Stimulated activated CD4-positive, alpha-beta T cell treated with anti-CD3 and anti-CD28 coated beads, Interleukin-2, amount 100 ng/mL, for 48 hours (primary cell): ENCODE measurements around the gene UPK3BL2.
"Not testable (repeated sequence)": the region's sequence is repeated elsewhere in the genome, so short reads cannot be mapped to it uniquely, and the experiment has no call there.

Experiments used
- DNase-seq, 2 donors: peaks; one replicate each; pipeline ENCODE4 v3.0.0-alpha.2; 2020

The UPK3BL2 gene

GRCh38 chr7:102527822-102528793 is 15.4 kb downstream of the UPK3BL2 start:
- not testable (repeated sequence) for DNase-seq

- not testable (repeated sequence) for DNase-seq
These were observed 16.3 kb downstream of the UPK3BL2 start for GRCh38 chr7:102527182-102527581.

GRCh38 chr7:102524803-102525202 is 18.7 kb downstream of the UPK3BL2 start:
- not testable (repeated sequence) for DNase-seq

- not testable (repeated sequence) for DNase-seq
These were observed 22.7 kb downstream of the UPK3BL2 start for GRCh38 chr7:102520797-102521196.

- DNase-seq = not testable (repeated sequence)
These were observed 25.8 kb downstream of the UPK3BL2 start, which contains the start of gene RASA4B for GRCh38 chr7:102517550-102518147. Gene RASA4B (minus strand): TSS chr7:102517777. CDS start chr7:102517710, 67 bp downstream.

- DNase-seq = not testable (repeated sequence)
These were observed 26.5 kb downstream of the UPK3BL2 start for GRCh38 chr7:102516951-102517350.

- DNase-seq = not testable (repeated sequence)
These were observed 27.6 kb downstream of the UPK3BL2 start for GRCh38 chr7:102515889-102516288.

- not testable (repeated sequence) for DNase-seq
These were observed 28.4 kb downstream of the UPK3BL2 start for GRCh38 chr7:102514881-102515721.

GRCh38 chr7:102512642-102513221 is 30.8 kb downstream of the UPK3BL2 start:
- not testable (repeated sequence) for DNase-seq

- DNase-seq = not testable (repeated sequence)
These were observed 31.5 kb downstream of the UPK3BL2 start for GRCh38 chr7:102511860-102512522.

GRCh38 chr7:102510575-102510974 is 32.9 kb downstream of the UPK3BL2 start:
- not testable (repeated sequence) for DNase-seq

- not testable (repeated sequence) for DNase-seq
These were observed 35.9 kb downstream of the UPK3BL2 start for GRCh38 chr7:102507410-102508088.

GRCh38 chr7:102505298-102506185 is 38.0 kb downstream of the UPK3BL2 start:
- not testable (repeated sequence) for DNase-seq

- DNase-seq = not testable (repeated sequence)
These were observed 40.4 kb downstream of the UPK3BL2 start for GRCh38 chr7:102503141-102503540.

- DNase-seq = not testable (repeated sequence)
These were observed 45.2 kb downstream of the UPK3BL2 start for GRCh38 chr7:102498321-102498720.

GRCh38 chr7:102497308-102497707 is 46.2 kb downstream of the UPK3BL2 start:
- not testable (repeated sequence) for DNase-seq

GRCh38 chr7:102496861-102497260 is 46.6 kb downstream of the UPK3BL2 start:
- DNase-seq = not testable (repeated sequence)

GRCh38 chr7:102494473-102495149 is 48.9 kb downstream of the UPK3BL2 start:
- not testable (repeated sequence) for DNase-seq

GRCh38 chr7:102494026-102494425 is 49.5 kb downstream of the UPK3BL2 start:
- not testable (repeated sequence) for DNase-seq
